Fibroblast of lung (primary cell): ENCODE data around the gene CDK18.

Source experiments
- CTCF ChIP-seq, 2 donors: IDR thresholded peaks in 1 of 2; conservative IDR thresholded peaks in 1 of 2; 1 replicate in 1 of 2; 2 replicates in 1 of 2; pipeline ENCODE4 v1.5.1; 2011 to 2012; ENCODE audit warnings: low read length in 2 of 2, control low read depth in 1 of 2, inconsistent platforms in 1 of 2, low read depth in 1 of 2, mild to moderate bottlenecking in 1 of 2
- EZH2 ChIP-seq: IDR thresholded peaks from 2 replicates; pipeline ENCODE4 v1.5.1; 2012; ENCODE audit warnings: low read length, control low read depth, mild to moderate bottlenecking; ENCODE audit errors: missing control alignments

GRCh38 chr1:205576805-205577761 is 72.6 kb downstream of the CDK18 start:
- TF ChIP-seq CTCF (conservative IDR thresholded peaks at IDR 0.05 in 1 of 2, IDR thresholded peaks at IDR 0.05 in 1 of 2; ENCODE audit: low read depth in 1 of 2, low read length in 2 of 2) (no peak), EZH2 (no peak)
